Left lobe of liver (tissue), 2 donors: ENCODE data around the gene GCK. TPM values are rescaled to one million over a fixed set of nuclear protein-coding genes. Genes with fewer than 3 reads are reported as not detected.

Source experiments
- ATAC-seq: fragments of 200-7000 bp; cut with Tn5 transposase; one replicate; pipeline ENCODE4 v1.9.1; 2020; ENCODE audit warnings: mild to moderate bottlenecking, moderate library complexity
- DNase-seq: peaks from one replicate; pipeline ENCODE4 v3.0.0-alpha.2; 2020; ENCODE audit warnings: low spot score
- total RNA-seq: library from RNA; stranded (reverse); gene quantifications from one replicate; pipeline ENCODE4 v1.2.1, GENCODE V29; 2021
- donor health status: DM: no; HTN: no; CAD: no; lungs with moderate emphysema.
- donor health status: DM: no; HTN: yes; CAD: no.

The GCK gene
- total RNA-seq, 1 donor from 2014 or later: 1.7 TPM

GRCh38 chr7:44124822-44125202 lies 64.4 kb downstream of the GCK start:
- ATAC-seq (no peak), DNase-seq (no peak)

- peak; percentile 98 for ATAC-seq
Observed at GRCh38 chr7:44123190-44124003, 65.8 kb downstream of the GCK start, which contains the start of gene POLD2. Gene POLD2 (minus strand): TSS chr7:44123548. CDS start chr7:44122053, 1,495 bp downstream.

DNA sequence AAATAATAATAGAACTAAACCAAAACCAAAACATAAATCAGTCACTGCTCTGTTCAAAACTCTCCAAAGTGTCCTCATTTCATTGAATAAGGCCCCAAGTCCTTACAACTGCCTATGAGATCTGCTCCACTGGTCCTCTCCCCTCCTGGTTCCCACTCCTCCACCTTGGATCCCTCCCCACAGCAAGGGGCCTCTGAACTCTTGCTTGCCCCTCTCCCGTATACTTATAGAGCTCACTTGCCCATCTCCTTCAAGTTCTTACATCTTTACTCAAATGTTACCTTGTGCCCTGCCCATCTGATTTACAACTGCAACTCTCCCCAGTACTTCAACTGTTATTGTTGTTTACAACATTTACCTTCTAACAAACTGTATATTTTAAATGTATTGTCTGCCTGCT lies 66.7 kb downstream of the GCK start:
- DNase-seq (no peak), ATAC-seq (no peak)

More at GRCh38 chr7:44123190-44124003, 65.8 kb downstream of the GCK start, which contains the start of gene POLD2:
- peak; percentile 98 for DNase-seq

DNA sequence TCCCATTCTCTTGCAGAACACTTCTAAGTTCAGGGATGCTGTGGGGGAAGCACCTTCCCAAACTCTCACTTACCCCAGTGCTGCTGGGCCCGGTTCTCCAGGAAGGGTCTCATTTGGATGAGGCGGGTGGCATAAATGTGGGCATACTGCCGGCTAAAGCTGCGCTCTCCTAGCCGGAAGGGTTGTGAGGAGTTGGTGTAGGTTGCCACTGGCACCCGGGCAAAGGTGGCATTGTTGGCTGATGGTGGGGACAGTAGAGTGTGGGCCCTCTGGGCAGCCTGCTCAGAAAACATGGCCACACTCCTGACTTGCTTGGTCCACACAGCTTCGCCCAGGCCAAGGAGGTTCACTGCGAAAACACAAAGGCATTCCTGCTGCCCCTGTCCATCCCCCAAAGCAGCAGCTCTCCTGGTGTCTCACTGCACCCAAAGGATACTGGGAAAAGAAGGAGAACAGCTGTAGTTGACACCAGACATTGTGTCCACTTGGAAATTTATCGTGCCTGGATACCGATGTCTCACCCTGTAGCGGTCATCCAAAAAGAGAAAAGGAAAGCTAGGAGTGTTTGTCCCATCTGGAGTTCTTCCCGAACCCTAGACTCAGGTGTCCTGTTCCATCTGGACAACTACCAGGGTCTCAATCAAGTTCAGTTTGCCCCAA lies 67.3 kb downstream of the GCK start:
- DNase-seq (no peak), ATAC-seq (no peak)

GRCh38 chr7:44120395-44120794 lies 68.8 kb downstream of the GCK start:
- DNase-seq (no peak), ATAC-seq (no peak)

DNA sequence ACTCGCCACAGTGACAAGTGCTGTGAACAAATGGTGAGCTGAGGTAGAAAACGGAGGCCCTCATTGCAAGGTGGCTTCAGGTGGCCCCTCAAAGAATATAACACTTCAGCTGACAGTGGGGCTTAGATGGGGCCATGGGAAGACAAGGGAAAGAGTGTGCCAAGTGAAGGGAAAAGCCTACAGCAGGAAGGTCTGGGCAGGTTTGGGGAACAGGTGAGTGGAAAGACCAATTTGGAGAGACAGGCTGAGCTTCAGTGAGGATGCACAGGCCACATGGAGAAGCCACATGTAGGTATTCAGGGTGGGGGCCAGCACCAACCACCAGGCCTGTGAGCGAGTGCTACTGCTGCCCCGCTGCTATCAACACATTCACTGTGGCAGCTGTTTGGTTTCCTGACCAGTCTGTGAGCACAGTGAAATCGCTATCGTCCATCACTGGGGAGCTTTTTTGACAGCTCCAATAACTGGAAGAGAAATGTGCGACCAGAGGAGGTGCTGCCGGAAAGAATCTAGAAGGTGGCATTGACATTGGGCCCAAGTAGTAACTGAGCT lies 69.3 kb downstream of the GCK start:
- no peak for DNase-seq
- ATAC-seq: no peak

GRCh38 chr7:44117801-44118429 lies 71.3 kb downstream of the GCK start:
- ATAC-seq: no peak
- no peak for DNase-seq

GRCh38 chr7:44116789-44117666 lies 72.2 kb downstream of the GCK start:
- ATAC-seq (no peak), DNase-seq (no peak)

DNA sequence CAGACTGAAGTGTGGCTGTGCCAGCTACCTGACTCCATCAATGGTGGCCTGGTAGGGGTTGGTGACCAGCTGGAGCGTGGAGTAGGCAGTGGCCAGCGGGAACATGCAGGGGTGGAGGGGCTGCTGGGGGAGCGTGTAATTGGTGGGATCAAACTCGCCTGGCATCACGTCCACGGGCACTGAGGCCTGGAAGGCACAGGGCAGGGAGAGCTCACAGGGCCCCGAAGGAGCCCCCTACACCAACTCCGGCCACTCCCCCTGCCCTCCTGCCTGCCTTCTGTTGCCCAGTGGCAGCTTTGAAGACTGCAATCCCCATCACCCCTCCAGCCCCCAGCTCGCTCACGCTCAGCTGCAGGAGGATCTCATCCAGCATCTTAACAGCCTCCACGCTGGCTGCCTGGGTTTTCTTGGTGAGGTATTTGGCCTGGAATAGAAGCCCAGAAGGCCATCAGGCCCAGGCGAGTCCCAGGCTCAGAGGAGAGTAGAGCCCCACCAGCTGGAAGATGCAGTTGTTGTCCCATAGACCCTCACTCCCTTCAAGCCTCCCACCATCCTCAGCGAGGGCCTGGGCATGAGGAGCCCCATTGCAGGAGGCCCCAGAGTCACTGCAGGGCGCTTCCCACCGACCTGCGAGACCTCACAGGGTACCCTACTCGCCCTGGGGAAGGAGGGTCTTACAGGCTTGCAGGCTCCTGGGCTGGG lies 73.0 kb downstream of the GCK start:
- no peak for ATAC-seq
- no peak for DNase-seq

GRCh38 chr7:44114586-44115310 lies 74.5 kb downstream of the GCK start:
- DNase-seq (no peak), ATAC-seq (peak; percentile 36)

DNA sequence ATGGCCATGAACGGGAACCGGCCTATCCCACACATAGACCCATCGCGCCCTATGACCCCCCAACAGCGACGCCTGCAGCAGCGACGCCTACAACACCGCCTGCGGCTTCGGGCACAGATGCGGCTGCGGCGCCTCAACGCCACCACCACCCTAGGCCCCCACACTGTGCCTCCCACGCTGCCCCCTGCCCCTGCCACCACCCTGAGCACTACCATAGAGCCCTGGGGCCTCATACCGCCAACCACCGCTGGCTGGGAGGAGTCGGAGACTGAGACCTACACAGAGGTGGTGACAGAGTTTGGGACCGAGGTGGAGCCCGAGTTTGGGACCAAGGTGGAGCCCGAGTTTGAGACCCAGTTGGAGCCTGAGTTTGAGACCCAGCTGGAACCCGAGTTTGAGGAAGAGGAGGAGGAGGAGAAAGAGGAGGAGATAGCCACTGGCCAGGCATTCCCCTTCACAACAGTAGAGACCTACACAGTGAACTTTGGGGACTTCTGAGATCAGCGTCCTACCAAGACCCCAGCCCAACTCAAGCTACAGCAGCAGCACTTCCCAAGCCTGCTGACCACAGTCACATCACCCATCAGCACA lies 75.4 kb downstream of the GCK start:
- DNase-seq: no peak
- no peak for ATAC-seq

- DNase-seq (no peak), ATAC-seq (no peak)
Observed at GRCh38 chr7:44112997-44113763, 76.1 kb downstream of the GCK start.

DNA sequence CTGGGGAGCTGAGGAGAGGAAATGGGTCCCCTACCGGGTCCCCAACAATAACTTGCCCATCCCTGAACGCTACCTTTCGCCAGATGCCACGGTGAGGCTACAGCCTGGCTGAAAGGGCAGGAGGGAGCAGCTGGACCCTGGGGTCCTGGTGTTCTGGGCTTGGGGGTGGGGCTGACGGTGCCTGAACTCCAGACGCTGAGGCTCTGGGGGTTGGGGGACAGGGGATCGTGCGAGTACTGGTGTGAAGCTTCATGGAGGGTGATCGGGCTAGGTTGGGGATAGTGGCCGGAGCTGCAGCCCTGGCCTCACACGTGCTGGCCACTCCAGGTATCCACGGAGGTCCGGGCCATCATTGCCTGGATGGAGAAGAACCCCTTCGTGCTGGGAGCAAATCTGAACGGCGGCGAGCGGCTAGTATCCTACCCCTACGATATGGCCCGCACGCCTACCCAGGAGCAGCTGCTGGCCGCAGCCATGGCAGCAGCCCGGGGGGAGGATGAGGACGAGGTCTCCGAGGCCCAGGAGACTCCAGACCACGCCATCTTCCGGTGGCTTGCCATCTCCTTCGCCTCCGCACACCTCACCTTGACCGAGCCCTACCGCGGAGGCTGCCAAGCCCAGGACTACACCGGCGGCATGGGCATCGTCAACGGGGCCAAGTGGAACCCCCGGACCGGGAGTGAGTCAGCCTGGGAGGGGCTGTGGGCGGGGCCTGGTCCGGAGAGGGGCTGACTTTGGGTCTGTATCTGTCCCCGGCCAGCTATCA lies 76.8 kb downstream of the GCK start:
- ATAC-seq (peak; percentile 29), DNase-seq (no peak)

- ATAC-seq (no peak), DNase-seq (no peak)
Observed at GRCh38 chr7:44111761-44112160, 77.5 kb downstream of the GCK start.

DNA sequence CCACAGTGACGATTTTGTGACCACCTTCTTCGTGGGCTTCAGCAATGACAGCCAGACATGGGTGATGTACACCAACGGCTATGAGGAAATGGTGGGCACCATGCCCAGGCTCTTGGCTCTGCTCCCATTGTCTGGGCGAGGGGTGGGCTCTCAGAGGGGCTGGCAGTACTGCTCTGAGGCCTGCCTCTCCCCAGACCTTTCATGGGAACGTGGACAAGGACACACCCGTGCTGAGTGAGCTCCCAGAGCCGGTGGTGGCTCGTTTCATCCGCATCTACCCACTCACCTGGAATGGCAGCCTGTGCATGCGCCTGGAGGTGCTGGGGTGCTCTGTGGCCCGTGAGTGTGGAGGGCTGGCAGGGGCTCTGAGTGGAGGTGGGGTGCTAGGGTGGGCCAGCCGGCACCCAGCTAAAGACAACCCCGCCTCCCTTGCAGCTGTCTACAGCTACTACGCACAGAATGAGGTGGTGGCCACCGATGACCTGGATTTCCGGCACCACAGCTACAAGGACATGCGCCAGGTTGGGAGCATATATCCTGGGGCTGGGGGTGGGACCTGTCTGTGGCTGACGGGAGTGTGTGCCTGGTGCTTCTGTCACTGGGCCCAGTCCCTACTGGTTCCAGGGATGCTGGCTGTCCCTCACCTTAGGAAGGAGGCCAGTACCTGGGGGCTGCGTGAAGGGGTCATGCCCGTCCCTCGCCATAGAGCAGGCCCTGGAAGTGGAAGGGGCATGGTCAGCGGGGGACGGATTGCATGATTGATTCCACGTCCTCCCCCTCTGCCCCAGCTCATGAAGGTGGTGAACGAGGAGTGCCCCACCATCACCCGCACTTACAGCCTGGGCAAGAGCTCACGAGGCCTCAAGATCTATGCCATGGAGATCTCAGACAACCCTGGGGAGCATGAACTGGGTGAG lies 78.3 kb downstream of the GCK start:
- no peak for ATAC-seq
- DNase-seq: no peak

DNA sequence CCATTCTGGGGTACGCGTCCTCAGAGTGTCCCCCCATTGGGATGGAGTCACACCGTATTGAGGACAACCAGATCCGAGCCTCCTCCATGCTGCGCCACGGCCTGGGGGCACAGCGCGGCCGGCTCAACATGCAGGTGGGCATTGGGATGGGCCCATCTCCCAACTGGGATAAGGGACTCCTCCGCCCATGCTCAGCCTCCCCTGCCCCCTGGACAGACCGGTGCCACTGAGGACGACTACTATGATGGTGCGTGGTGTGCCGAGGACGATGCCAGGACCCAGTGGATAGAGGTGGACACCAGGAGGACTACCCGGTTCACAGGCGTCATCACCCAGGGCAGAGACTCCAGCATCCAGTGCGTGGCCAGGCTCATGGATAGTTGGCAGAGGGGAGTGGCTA lies 79.2 kb downstream of the GCK start:
- ATAC-seq (no peak), DNase-seq (no peak)
